Measurements from ENCODE around the gene PDHB. TPM values are rescaled to one million over a fixed set of nuclear protein-coding genes. Genes with fewer than 3 reads are reported as not detected.

PDHB gene
- total RNA-seq, 1 donor from 2014 or later, result 76.9 TPM

GRCh38 chr3:58474348-58474911 is 40.8 kb upstream of the PDHB start:
- no peaks in the 10 kb centered on the region for H3K36me3 Mint-ChIP-seq
- H3K9me3 Mint-ChIP-seq, result no peaks in the 10 kb centered on the region
- H3K4me1 Mint-ChIP-seq (ENCODE audit: unreplicated experiment), result peaks cover 43% of the 10 kb centered on the region
- H3K4me3 Mint-ChIP-seq, result no peak overlapping the region
- no peaks in the 10 kb centered on the region for H3K27me3 Mint-ChIP-seq
- no peak for DNase-seq (ENCODE audit: extremely low spot score, unreplicated experiment)
- TF ChIP-seq, protein P1, sequence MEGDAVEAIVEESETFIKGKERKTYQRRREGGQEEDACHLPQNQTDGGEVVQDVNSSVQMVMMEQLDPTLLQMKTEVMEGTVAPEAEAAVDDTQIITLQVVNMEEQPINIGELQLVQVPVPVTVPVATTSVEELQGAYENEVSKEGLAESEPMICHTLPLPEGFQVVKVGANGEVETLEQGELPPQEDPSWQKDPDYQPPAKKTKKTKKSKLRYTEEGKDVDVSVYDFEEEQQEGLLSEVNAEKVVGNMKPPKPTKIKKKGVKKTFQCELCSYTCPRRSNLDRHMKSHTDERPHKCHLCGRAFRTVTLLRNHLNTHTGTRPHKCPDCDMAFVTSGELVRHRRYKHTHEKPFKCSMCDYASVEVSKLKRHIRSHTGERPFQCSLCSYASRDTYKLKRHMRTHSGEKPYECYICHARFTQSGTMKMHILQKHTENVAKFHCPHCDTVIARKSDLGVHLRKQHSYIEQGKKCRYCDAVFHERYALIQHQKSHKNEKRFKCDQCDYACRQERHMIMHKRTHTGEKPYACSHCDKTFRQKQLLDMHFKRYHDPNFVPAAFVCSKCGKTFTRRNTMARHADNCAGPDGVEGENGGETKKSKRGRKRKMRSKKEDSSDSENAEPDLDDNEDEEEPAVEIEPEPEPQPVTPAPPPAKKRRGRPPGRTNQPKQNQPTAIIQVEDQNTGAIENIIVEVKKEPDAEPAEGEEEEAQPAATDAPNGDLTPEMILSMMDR (conservative IDR thresholded peaks at IDR 0.05), result no peak
- no peak overlapping the region for H3K27ac Mint-ChIP-seq

DNA sequence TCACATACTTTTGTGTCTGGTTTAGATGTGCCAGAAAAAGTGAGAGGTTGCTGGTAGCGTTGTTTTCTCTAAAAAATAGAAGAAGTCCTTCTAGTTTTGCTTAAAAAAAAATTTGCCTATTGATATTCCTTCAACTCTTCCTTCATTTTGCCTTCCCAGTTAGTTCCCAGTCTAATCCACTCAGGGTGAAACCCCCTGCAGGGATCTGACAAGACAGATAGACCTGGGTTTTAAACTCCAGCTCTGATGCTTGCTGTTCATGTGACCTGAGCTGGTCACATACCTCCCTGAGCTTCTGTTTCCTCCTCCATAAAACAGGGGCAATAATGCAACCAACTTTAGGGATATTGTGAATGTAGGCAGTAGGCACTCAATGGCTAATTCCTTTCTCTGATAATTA is 39.6 kb upstream of the PDHB start:
- Mint-ChIP-seq H3K27ac (peak overlapping the region; percentile 55), H3K4me1 (ENCODE audit: unreplicated experiment) (peaks cover 43% of the 10 kb centered on the region), H3K9me3 (no peaks in the 10 kb centered on the region), H3K36me3 (no peaks in the 10 kb centered on the region), H3K4me3 (peak overlapping the region; percentile 60), H3K27me3 (no peaks in the 10 kb centered on the region)
- DNase-seq (ENCODE audit: extremely low spot score, unreplicated experiment), result no peak
- TF ChIP-seq, protein P1 (conservative IDR thresholded peaks at IDR 0.05), result no peak

DNA sequence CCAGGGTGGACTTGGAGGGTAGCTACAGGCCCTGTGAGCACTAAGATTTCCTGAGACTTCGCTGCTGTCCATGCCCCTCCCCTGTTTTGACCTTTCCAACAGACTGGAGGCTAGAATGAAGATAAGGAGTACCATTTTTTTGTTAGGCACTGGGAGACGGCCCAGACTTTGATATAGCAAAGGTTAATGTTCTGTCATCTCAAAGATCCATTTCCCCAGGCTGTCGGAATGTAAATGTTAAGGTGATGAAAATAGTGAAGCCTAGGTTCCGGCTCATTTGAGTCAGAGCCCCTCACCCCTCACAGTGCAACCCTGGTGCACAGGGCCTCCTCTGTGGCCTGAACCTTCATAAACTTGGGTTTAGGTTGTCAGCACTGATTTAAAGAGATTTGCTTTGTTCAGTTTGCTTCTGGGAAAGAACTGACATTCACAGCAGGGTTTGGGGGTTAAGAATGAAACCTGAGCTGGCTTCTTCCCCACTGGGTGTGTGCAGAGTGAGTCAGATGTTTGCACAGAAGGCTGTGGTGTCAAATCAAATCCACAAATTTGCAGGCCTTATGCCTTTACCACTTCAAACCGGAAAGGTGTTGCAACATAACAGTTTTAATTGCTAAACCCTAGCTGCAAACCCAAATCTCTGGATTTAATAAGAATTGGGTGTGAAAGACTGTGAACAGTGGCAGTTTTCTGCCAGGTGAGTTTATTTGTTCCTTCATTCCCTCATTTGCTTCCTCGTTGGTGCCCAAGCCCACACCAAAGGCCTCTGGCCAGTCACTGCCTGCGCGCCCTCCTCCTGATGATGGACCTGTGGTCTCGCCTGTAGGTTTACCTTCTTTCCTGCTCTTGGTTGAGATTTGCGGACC is 37.6 kb upstream of the PDHB start:
- Mint-ChIP-seq H3K36me3 (no peaks in the 10 kb centered on the region), H3K9me3 (no peaks in the 10 kb centered on the region), H3K4me3 (peak overlapping the region; percentile 63), H3K4me1 (ENCODE audit: unreplicated experiment) (peaks cover 43% of the 10 kb centered on the region), H3K27me3 (no peaks in the 10 kb centered on the region), H3K27ac (peak overlapping the region; percentile 88)
- DNase-seq (ENCODE audit: extremely low spot score, unreplicated experiment), result no peak
- TF ChIP-seq, protein P1 (conservative IDR thresholded peaks at IDR 0.05), result no peak

- peaks cover 43% of the 10 kb centered on the region for H3K4me1 Mint-ChIP-seq (ENCODE audit: unreplicated experiment)
Measured at GRCh38 chr3:58470363-58471024, 36.9 kb upstream of the PDHB start.

DNA sequence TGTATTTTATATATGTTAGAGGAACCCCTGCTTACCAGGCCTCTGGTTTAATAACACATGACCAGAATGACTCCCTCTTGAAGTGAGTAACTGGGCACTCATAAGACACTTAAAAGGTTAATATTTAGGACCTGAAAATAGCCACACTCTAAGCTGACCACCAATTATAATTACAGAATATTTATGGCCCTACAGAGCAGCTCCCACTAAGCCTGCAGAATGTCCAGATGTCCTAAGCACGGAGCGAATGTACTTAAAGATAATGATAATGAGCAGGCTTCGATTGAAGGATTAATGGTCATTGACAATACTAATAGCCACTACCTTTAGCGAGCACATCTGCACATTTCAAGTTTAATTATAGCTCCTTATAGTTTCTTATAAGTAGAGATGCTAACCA is 35.5 kb upstream of the PDHB start:
- H3K4me1 Mint-ChIP-seq (ENCODE audit: unreplicated experiment), result peaks cover 29% of the 10 kb centered on the region
- DNase-seq (ENCODE audit: extremely low spot score, unreplicated experiment), result no peak
- H3K27ac Mint-ChIP-seq, result no peak overlapping the region
- no peaks in the 10 kb centered on the region for H3K36me3 Mint-ChIP-seq
- H3K4me3 Mint-ChIP-seq, result no peak overlapping the region
- TF ChIP-seq, protein P1 (conservative IDR thresholded peaks at IDR 0.05), result no peak
- no peaks in the 10 kb centered on the region for H3K9me3 Mint-ChIP-seq
- H3K27me3 Mint-ChIP-seq, result no peaks in the 10 kb centered on the region

More at GRCh38 chr3:58470363-58471024, 36.9 kb upstream of the PDHB start:
- no peaks in the 10 kb centered on the region for H3K27me3 Mint-ChIP-seq
- H3K27ac Mint-ChIP-seq, result peak overlapping the region; percentile 88
- peak overlapping the region; percentile 63 for H3K4me3 Mint-ChIP-seq
- H3K9me3 Mint-ChIP-seq, result no peaks in the 10 kb centered on the region
- DNase-seq (ENCODE audit: extremely low spot score, unreplicated experiment), result no peak
- no peaks in the 10 kb centered on the region for H3K36me3 Mint-ChIP-seq
- TF ChIP-seq, protein P1 (conservative IDR thresholded peaks at IDR 0.05), result no peak
